ENCODE data around the gene SENP1.

The SENP1 gene

DNA sequence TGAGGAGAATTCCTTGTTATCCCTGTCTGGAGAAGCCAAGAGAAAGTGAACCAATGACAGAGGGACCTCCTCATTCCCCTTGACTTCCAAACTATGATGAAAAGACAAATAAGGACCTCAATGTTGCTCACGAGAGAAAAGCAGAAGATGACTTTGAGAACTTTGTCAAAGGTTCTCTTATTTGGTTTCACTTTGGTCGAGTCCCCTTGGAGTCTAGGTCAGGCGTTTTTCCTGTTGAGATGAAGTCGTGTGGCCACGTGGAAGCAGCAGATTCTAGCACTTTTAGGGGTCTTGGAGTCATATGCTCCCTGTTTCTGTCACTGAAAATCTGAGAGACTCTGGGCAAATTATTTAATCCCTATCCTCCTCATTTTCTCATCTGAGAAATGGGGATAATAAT lies 67.8 kb downstream of the SENP1 start:
- peak overlapping the region; percentile 55 for H4K8ac ChIP-seq (ENCODE audit: low read depth, low read length)
- WGBS (ENCODE audit: extremely low coverage, insufficient coverage, insufficient read length) = no CpG with 5 or more reads among the region's 5 CpGs
- peaks cover 2% of the 10 kb centered on the region for H3K9me3 ChIP-seq (ENCODE audit: insufficient read depth, low read depth, low read length)
- no peak for DNase-seq
- H3K23ac ChIP-seq (ENCODE audit: low read length) = no peak overlapping the region
- peak overlapping the region; percentile 77 for H2BK120ac ChIP-seq (ENCODE audit: insufficient read depth, low read length, poor library complexity)
- peak overlapping the region; percentile 38 for H2AK5ac ChIP-seq (ENCODE audit: low read length)
- H3K27ac ChIP-seq (ENCODE audit: low read depth, low read length) = peak overlapping the region; percentile 88
- peak overlapping the region; percentile 87 for H4K91ac ChIP-seq (ENCODE audit: low read depth, low read length)
- no peak overlapping the region for H4K12ac ChIP-seq (ENCODE audit: low read depth, low read length)
- peak overlapping the region; percentile 88 for H2BK5ac ChIP-seq (ENCODE audit: low read depth, low read length, poor library complexity)
- H3K14ac ChIP-seq (ENCODE audit: low read length) = peak overlapping the region; percentile 68
- no peaks in the 10 kb centered on the region for H3K27me3 ChIP-seq (ENCODE audit: insufficient read depth, low read length)
- H2AFZ ChIP-seq (ENCODE audit: insufficient read depth, low read length, poor library complexity) = no peak overlapping the region
- peaks cover 15% of the 10 kb centered on the region for H3K79me1 ChIP-seq (ENCODE audit: low read length)
- H3K4me1 ChIP-seq (ENCODE audit: control insufficient read depth in 1 of 2, insufficient read depth in 2 of 2, low read length in 2 of 2) = peaks cover 16 to 24% of the 10 kb centered on the region in 2 experiments
- H2BK12ac ChIP-seq (ENCODE audit: low read length) = peak overlapping the region; percentile 59
- no peaks in the 10 kb centered on the region for H3K36me3 ChIP-seq (ENCODE audit: control insufficient read depth in 1 of 2, insufficient read depth in 2 of 2, low read length in 2 of 2)
- peak overlapping the region; percentile 42 for H3K4me2 ChIP-seq (ENCODE audit: low read length)
- no peak overlapping the region for H3K9ac ChIP-seq (ENCODE audit: low read length)
- H3K4me3 ChIP-seq (ENCODE audit: low read depth, low read length) = no peak overlapping the region
- H3K4ac ChIP-seq (ENCODE audit: low read depth, low read length) = peak overlapping the region; percentile 12
- no peak overlapping the region for H3K18ac ChIP-seq (ENCODE audit: low read length)
- peaks cover 3% of the 10 kb centered on the region for H3K79me2 ChIP-seq (ENCODE audit: control insufficient read depth, insufficient read depth, low read length, poor library complexity)

- Histone ChIP-seq H3K79me1 (ENCODE audit: low read length) (peaks cover 17% of the 10 kb centered on the region), H3K4me1 (ENCODE audit: control insufficient read depth in 1 of 2, insufficient read depth in 2 of 2, low read length in 2 of 2) (peaks cover 18 to 26% of the 10 kb centered on the region in 2 experiments), H3K27ac (ENCODE audit: low read depth, low read length) (peak overlapping the region; percentile 88), H2BK5ac (ENCODE audit: low read depth, low read length, poor library complexity) (peak overlapping the region; percentile 88), H3K9ac (ENCODE audit: low read length) (no peak overlapping the region), H3K23ac (ENCODE audit: low read length) (no peak overlapping the region), H4K8ac (ENCODE audit: low read depth, low read length) (peak overlapping the region; percentile 55), H3K79me2 (ENCODE audit: control insufficient read depth, insufficient read depth, low read length, poor library complexity) (peaks cover 3% of the 10 kb centered on the region), H3K4ac (ENCODE audit: low read depth, low read length) (peak overlapping the region; percentile 8), H3K4me2 (ENCODE audit: low read length) (peak overlapping the region; percentile 46), H3K9me3 (ENCODE audit: insufficient read depth, low read depth, low read length) (peaks cover 2% of the 10 kb centered on the region), H4K91ac (ENCODE audit: low read depth, low read length) (peak overlapping the region; percentile 92), H3K36me3 (ENCODE audit: control insufficient read depth in 1 of 2, insufficient read depth in 2 of 2, low read length in 2 of 2) (no peaks in the 10 kb centered on the region), H3K18ac (ENCODE audit: low read length) (no peak overlapping the region), H2AK5ac (ENCODE audit: low read length) (peak overlapping the region; percentile 38), H2AFZ (ENCODE audit: insufficient read depth, low read length, poor library complexity) (peak overlapping the region; percentile 31), H4K12ac (ENCODE audit: low read depth, low read length) (peak overlapping the region; percentile 24), H3K4me3 (ENCODE audit: low read depth, low read length) (no peak overlapping the region), H2BK120ac (ENCODE audit: insufficient read depth, low read length, poor library complexity) (peak overlapping the region; percentile 92), H2BK12ac (ENCODE audit: low read length) (peak overlapping the region; percentile 56), H3K14ac (ENCODE audit: low read length) (peak overlapping the region; percentile 68), H3K27me3 (ENCODE audit: insufficient read depth, low read length) (no peaks in the 10 kb centered on the region)
- no peak for DNase-seq
- WGBS (ENCODE audit: extremely low coverage, insufficient coverage, insufficient read length) = no CpG with 5 or more reads among the region's 9 CpGs
These were observed 68.5 kb downstream of the SENP1 start for GRCh38 chr12:48037267-48037915.

GRCh38 chr12:48036818-48037217 lies 69.1 kb downstream of the SENP1 start:
- Histone ChIP-seq H3K27ac (ENCODE audit: low read depth, low read length) (peak overlapping the region; percentile 81), H3K23ac (ENCODE audit: low read length) (no peak overlapping the region), H3K36me3 (ENCODE audit: control insufficient read depth in 1 of 2, insufficient read depth in 2 of 2, low read length in 2 of 2) (no peaks in the 10 kb centered on the region), H3K27me3 (ENCODE audit: insufficient read depth, low read length) (no peaks in the 10 kb centered on the region), H4K91ac (ENCODE audit: low read depth, low read length) (peak overlapping the region; percentile 92), H2AK5ac (ENCODE audit: low read length) (peak overlapping the region; percentile 98), H4K8ac (ENCODE audit: low read depth, low read length) (peak overlapping the region; percentile 20), H3K18ac (ENCODE audit: low read length) (peak overlapping the region; percentile 83), H3K9me3 (ENCODE audit: insufficient read depth, low read depth, low read length) (peaks cover 2% of the 10 kb centered on the region), H2AFZ (ENCODE audit: insufficient read depth, low read length, poor library complexity) (peak overlapping the region; percentile 9), H2BK5ac (ENCODE audit: low read depth, low read length, poor library complexity) (peak overlapping the region; percentile 32), H3K4me1 (ENCODE audit: control insufficient read depth in 1 of 2, insufficient read depth in 2 of 2, low read length in 2 of 2) (peaks cover 18 to 26% of the 10 kb centered on the region in 2 experiments), H2BK120ac (ENCODE audit: insufficient read depth, low read length, poor library complexity) (peak overlapping the region; percentile 92), H3K9ac (ENCODE audit: low read length) (no peak overlapping the region), H3K79me2 (ENCODE audit: control insufficient read depth, insufficient read depth, low read length, poor library complexity) (peaks cover 3% of the 10 kb centered on the region), H3K4me2 (ENCODE audit: low read length) (no peak overlapping the region), H3K14ac (ENCODE audit: low read length) (peak overlapping the region; percentile 59), H3K4me3 (ENCODE audit: low read depth, low read length) (no peak overlapping the region), H4K12ac (ENCODE audit: low read depth, low read length) (no peak overlapping the region), H2BK12ac (ENCODE audit: low read length) (peak overlapping the region; percentile 56), H3K4ac (ENCODE audit: low read depth, low read length) (peak overlapping the region; percentile 7), H3K79me1 (ENCODE audit: low read length) (peaks cover 17% of the 10 kb centered on the region)
- WGBS (ENCODE audit: extremely low coverage, insufficient coverage, insufficient read length) = no CpG with 5 or more reads among the region's 4 CpGs
- no peak for DNase-seq

DNA sequence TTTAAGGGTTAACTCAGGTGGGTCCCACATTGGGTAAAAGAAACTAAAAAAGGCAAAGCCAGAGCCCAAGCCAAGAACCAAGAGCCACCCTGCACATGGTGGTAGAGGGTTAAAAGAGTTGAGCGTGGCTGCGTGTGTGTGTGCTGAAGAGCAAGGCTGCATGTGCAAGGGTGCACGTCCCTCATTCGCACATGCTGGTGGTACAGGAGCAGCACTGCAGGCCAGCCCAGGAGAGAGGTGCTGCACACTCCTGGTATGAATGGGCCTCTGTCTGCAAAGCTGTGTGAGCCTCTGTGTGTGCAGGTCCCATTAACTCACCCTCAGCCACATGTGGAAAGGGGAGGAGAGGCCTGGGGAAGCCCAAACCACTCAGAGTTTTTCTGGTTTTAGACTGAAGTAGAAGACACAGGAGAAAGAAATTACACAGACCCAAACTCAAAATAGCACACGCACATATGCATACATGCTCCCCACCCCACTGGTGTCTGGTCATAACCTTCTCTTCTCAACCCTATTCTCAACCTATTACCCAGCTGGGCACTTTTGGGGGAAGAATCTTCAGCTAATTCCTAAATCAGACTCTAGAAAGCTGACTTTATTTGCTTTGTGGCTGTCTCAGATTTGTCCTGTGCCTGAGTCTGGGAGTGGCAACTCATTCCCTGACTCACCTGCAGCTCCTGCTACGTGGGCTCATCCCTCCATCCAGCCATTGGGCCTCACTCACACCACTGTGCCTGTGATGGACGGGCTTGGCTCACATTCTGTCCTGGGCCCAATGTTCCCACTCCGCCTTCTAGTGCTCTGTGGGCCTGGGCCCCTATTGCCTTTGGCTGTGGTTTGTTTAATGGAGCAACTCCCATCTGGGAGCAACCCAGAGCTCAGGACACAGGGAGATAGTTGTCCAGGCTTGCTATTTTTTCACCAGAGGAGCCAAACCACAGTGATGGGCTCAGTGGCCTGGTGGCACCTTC lies 70.8 kb downstream of the SENP1 start:
- no peak overlapping the region for H2BK5ac ChIP-seq (ENCODE audit: low read depth, low read length, poor library complexity)
- H4K8ac ChIP-seq (ENCODE audit: low read depth, low read length) = no peak overlapping the region
- H2AK5ac ChIP-seq (ENCODE audit: low read length) = peak overlapping the region; percentile 39
- H3K23ac ChIP-seq (ENCODE audit: low read length) = no peak overlapping the region
- no peak overlapping the region for H3K27ac ChIP-seq (ENCODE audit: low read depth, low read length)
- WGBS (ENCODE audit: extremely low coverage, insufficient coverage, insufficient read length) = no CpG with 5 or more reads among the region's 8 CpGs
- no peak overlapping the region for H3K4ac ChIP-seq (ENCODE audit: low read depth, low read length)
- no peak overlapping the region for H3K4me2 ChIP-seq (ENCODE audit: low read length)
- H2BK12ac ChIP-seq (ENCODE audit: low read length) = peak overlapping the region; percentile 51
- DNase-seq = no peak
- H3K36me3 ChIP-seq (ENCODE audit: control insufficient read depth in 1 of 2, insufficient read depth in 2 of 2, low read length in 2 of 2) = no peaks in the 10 kb centered on the region
- no peaks in the 10 kb centered on the region for H3K27me3 ChIP-seq (ENCODE audit: insufficient read depth, low read length)
- H3K4me1 ChIP-seq (ENCODE audit: control insufficient read depth in 1 of 2, insufficient read depth in 2 of 2, low read length in 2 of 2) = peaks cover 25 to 36% of the 10 kb centered on the region in 2 experiments
- H3K9ac ChIP-seq (ENCODE audit: low read length) = no peak overlapping the region
- no peak overlapping the region for H3K18ac ChIP-seq (ENCODE audit: low read length)
- no peak overlapping the region for H4K12ac ChIP-seq (ENCODE audit: low read depth, low read length)
- H3K9me3 ChIP-seq (ENCODE audit: insufficient read depth, low read depth, low read length) = peaks cover 2% of the 10 kb centered on the region
- H3K4me3 ChIP-seq (ENCODE audit: low read depth, low read length) = no peak overlapping the region
- no peak overlapping the region for H4K91ac ChIP-seq (ENCODE audit: low read depth, low read length)
- peaks cover 3% of the 10 kb centered on the region for H3K79me2 ChIP-seq (ENCODE audit: control insufficient read depth, insufficient read depth, low read length, poor library complexity)
- peak overlapping the region; percentile 36 for H3K14ac ChIP-seq (ENCODE audit: low read length)
- peaks cover 22% of the 10 kb centered on the region for H3K79me1 ChIP-seq (ENCODE audit: low read length)
- H2AFZ ChIP-seq (ENCODE audit: insufficient read depth, low read length, poor library complexity) = no peak overlapping the region
- no peak overlapping the region for H2BK120ac ChIP-seq (ENCODE audit: insufficient read depth, low read length, poor library complexity)

Measured in trophoblast cell (in vitro differentiated cells and primary cell).